Left renal pelvis (tissue), 4 donors: ENCODE results near the gene TNNC2. TPM values are rescaled to one million over a fixed set of nuclear protein-coding genes. Genes with fewer than 3 reads are reported as not detected.
"Not testable (repeated sequence)": the region's sequence is repeated elsewhere in the genome, so short reads cannot be mapped to it uniquely, and the experiment has no call there.

ENCODE experiments used
- DNase-seq, 4 donors: peaks; one replicate each; pipeline ENCODE4 v3.0.0-alpha.2; 2013; ENCODE audit warnings: low read depth in 4 of 4, low spot score in 3 of 4
- polyA plus RNA-seq, 4 donors: library from polyadenylated mRNA; unstranded; fragments of 120-200 nt; gene quantifications; one replicate each; pipeline ENCODE4 v1.2.1, GENCODE V29; 2013; ENCODE audit not compliant: insufficient read length in 4 of 4

The TNNC2 gene
- polyA plus RNA-seq, 4 donors, result 0.47 to 1.3 (median 0.58) TPM

- DNase-seq, result no peak
Observed at GRCh38 chr20:45850238-45850637, 23.1 kb upstream of the TNNC2 start.

- no peak for DNase-seq
Observed at GRCh38 chr20:45848969-45849582, 22.0 kb upstream of the TNNC2 start.

GRCh38 chr20:45848421-45848820 is 21.3 kb upstream of the TNNC2 start:
- no peak for DNase-seq

GRCh38 chr20:45845452-45845851 is 18.3 kb upstream of the TNNC2 start:
- no peak for DNase-seq

GRCh38 chr20:45843506-45843905 is 16.4 kb upstream of the TNNC2 start:
- DNase-seq, result no peak

- no peak for DNase-seq
Observed at GRCh38 chr20:45842169-45842812, 15.2 kb upstream of the TNNC2 start.

GRCh38 chr20:45841407-45842129 is 14.5 kb upstream of the TNNC2 start:
- no peak for DNase-seq

GRCh38 chr20:45840700-45841198 is 13.6 kb upstream of the TNNC2 start:
- DNase-seq, result no peak

GRCh38 chr20:45836841-45837240 is 9.7 kb upstream of the TNNC2 start:
- DNase-seq, result no peak

- DNase-seq, result no peak
Observed at GRCh38 chr20:45835825-45836224, 8.7 kb upstream of the TNNC2 start.

GRCh38 chr20:45835329-45835765 is 8.2 kb upstream of the TNNC2 start:
- no peak for DNase-seq

- DNase-seq, result no peak
Observed at GRCh38 chr20:45834797-45835161, 7.7 kb upstream of the TNNC2 start.

GRCh38 chr20:45833883-45834796 is 7.0 kb upstream of the TNNC2 start:
- DNase-seq, result no peak

GRCh38 chr20:45833030-45833882 is 6.1 kb upstream of the TNNC2 start, which contains the start of gene SNX21:
SNX21 (plus strand) TSS chr20:45833799; CDS start chr20:45833920, 121 bp downstream.
- DNase-seq, result peak in 1 of 4 donors; percentile 68

- DNase-seq, result no peak
Observed at GRCh38 chr20:45832619-45833018, 5.5 kb upstream of the TNNC2 start.

GRCh38 chr20:45829673-45830106 is 2.6 kb upstream of the TNNC2 start:
- not testable (repeated sequence) for DNase-seq

- DNase-seq, result no peak
Observed at GRCh38 chr20:45828589-45828988, 1.5 kb upstream of the TNNC2 start.

- DNase-seq, result no peak
Observed at GRCh38 chr20:45827712-45828111, 600 bp upstream of the TNNC2 start.

- DNase-seq, result no peak
Observed at GRCh38 chr20:45826381-45827019, 612 bp downstream of the TNNC2 start.
